ENCODE results near the gene TDRD12.

GRCh38 chr19:32749361-32749760, 29.8 kb downstream of the TDRD12 start:
- TF ChIP-seq CTCF (IDR thresholded peaks at IDR 0.05) (no peak), POLR2A (IDR thresholded peaks at IDR 0.05) (no peak), EP300 (IDR thresholded peaks at IDR 0.05) (no peak)
